ENCODE results near the gene SIL1.

SIL1 gene

DNA sequence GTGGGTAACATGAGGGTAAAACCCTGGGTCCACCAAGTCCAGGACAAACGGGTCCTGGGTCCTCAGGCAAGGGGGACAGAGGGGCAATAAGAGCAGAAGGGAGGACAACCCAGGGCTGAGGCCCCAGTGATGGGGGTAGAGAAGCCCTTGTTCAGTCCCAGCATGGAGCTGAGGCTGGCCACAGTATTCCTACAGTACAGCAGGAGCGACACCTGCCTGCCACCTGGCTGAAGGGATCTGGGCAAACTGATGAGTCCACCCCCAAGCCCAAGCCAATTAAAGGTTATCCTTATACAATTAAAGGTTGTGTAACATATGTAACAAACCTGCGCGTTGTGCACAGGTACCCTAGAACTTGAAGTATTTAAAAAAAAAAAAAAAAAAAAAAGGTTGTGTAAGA is 225.3 kb downstream of the SIL1 start:
- no peak for DNase-seq

DNA sequence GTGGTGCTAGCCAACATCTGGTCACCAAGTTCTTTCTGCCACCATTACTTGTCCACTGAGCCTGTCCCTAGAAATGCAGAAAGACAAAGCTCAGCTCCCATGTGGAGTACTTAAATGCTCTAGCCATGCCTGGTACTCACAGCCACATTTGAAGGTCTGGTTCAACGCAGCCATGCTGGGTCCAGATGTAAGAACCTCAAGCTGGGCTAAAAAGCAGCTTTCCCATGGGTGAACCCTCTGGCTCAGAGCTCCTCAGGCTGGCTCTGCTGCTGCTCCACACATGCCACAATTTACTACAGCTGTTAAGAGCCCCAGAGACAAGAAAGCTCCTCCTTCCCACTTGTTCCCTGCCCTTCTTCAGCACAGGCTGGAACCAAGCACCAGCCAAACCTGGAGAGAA is 225.9 kb downstream of the SIL1 start:
- no peak for DNase-seq

- DNase-seq = no peak
Observed at GRCh38 chr5:138969323-138970002, 228.7 kb downstream of the SIL1 start.

- DNase-seq = no peak
Observed at GRCh38 chr5:138968601-138969000, 229.6 kb downstream of the SIL1 start.

DNA sequence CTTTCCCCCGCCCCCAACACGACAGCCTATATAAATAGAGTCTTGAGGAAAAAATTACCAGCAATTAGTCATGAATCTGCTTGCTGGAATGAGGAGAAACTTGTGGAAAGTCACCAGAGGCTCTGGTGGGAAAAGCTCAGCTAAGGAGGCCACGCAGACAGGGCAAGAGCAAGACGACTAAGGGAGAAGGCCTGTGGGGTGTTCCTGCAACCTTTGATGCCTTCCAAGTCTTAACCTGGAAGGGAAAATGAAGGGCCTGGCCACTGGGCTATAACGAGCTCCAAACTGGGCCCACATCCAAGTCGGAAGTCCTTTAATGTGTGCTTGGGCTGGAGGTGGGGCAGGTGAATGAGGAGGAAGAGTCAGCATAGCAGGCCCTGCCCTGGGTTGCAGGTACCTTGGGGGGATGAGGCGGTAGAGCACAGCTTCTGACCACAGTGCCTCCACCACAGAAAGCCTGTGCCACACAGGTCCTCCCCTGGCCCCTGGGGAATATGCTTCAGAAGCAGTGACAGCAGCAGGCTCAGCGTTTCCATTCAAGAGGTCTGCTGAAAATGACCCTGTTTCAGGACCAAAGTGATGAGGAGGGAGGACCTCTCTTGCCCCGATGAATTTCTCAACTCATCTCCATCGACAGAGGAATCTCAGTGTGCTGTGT is 230.2 kb downstream of the SIL1 start:
- DNase-seq = no peak

DNA sequence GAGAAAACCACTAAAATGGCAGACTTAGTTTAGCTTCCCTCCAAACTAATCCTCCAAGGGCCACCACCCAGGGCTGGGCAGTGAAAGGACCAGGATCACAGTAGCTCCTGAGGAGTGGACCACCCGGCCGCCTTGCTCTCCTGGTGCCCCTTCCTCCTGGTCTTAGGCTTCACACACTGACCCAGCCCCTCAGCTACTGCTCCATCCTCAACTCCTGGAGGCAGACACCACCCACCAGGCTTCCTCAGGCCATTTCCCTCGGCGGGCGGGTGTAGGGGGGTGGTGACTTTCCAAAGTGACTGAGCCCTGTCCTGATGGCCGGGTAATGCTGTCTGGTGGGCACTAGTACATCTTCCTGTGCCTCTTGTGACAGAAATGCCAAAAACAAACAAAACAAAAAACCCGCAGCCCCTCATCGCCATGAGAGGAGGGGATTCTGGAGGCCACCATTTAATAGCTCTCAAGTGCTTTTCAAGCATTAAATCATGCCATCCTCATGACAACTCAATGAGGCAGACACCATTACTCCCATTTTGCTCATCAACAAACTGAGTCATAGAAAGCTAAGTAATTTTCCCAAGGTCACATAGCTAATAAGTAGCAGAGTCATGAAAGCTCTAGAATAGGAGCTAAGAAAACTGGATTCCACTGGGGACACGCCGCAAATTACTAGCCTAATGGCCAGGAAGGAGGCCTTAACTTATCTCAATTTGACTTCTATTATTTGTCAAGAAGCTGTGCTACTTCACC is 231.8 kb downstream of the SIL1 start:
- DNase-seq = no peak

DNA sequence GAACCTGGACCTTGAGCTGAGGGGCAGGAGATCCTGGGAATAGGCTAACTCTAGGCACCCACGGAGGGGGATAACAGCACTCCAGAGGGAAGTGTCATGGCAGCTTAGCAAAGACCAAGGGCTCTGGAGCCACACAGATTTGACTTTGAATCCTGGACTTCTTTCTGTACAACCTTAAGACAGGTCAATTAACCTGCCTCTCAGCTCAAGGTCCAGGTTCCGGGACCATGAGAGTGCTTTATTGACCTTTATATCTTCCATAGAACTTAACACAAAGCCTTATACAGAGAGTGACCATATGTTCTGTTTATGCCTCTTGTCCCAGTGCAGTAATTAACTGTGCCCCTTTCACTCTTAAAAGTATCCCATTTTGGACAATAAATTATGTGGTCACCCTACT is 232.5 kb downstream of the SIL1 start:
- no peak for DNase-seq

- DNase-seq = no peak
Observed at GRCh38 chr5:138964647-138965201, 233.4 kb downstream of the SIL1 start.

GRCh38 chr5:138963763-138964371 is 234.3 kb downstream of the SIL1 start:
- DNase-seq = no peak

DNA sequence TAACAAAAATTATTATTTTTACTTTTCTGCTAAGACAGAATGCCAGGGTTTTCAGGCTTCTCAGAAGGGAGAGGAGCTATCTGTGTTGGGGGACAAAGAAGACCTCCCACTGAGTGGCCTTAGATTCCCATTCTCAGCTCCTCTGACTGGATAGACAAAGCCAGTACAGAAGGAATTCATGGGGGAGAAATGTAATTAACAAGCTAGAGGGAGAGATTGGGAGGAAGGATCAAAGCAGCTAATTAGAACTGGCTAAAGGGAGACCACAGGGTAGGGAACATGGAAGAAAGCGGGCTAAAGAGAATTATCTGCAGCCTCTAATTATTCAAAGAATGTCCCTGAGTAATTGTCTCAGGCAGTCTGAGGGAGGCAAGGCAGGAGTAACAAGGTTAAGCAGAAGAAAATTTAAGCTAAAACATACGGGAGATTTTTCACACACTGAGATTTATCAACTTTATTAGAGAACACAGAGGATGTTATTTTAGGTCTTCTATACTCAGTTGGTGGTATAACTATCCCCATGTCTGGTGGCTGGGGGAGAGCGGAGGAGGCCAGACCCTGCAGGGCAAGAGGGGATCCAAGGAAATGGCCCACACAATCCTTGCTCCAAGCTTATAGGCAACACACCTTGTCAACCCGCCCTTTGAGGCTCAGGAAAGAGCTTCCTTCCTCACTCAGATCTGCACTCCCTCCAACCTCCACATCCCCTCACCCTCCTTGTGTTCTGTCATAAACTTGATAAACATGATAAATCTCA is 235.4 kb downstream of the SIL1 start:
- DNase-seq = no peak

DNA sequence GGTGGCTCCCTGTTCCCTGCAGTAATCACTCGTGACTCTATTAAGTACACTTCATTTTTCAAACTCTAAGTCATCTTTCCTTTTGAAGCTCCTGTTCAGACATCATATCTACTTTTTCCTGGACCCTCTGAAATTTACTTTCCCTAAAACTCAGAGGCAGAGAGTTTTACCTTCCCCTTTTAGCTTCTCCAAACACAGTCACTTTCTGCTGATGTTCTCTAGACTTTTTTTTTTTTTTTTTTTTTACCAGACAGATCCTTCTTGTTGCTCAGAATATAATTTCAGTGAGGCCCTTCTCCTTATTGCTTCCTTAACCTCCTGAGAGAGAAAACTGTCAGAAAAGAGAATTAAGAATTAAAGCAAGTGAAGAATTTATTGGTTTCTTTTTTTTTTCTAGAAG is 236.4 kb downstream of the SIL1 start:
- DNase-seq = no peak

- no peak for DNase-seq
Observed at GRCh38 chr5:138961221-138961620, 236.9 kb downstream of the SIL1 start.

- no peak for DNase-seq
Observed at GRCh38 chr5:138960145-138960692, 237.9 kb downstream of the SIL1 start.

DNA sequence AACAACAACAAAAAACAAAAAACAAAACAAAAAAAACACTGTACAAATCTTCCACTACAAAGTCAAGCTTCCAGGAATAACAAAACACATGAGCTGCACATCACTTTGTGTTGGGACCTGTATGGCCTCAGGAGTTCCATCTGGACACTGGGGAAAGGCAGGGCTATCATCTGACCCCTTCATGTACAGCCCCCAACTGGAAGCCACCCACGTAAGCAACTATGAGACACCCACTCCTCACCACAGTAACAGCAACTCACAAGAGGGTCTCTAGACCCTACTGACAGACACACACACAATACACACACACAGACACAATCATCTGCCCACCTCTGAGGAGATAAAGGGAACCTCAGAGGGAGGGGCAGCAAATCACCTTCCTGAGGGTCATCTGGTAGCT is 241.4 kb downstream of the SIL1 start:
- no peak for DNase-seq

DNA sequence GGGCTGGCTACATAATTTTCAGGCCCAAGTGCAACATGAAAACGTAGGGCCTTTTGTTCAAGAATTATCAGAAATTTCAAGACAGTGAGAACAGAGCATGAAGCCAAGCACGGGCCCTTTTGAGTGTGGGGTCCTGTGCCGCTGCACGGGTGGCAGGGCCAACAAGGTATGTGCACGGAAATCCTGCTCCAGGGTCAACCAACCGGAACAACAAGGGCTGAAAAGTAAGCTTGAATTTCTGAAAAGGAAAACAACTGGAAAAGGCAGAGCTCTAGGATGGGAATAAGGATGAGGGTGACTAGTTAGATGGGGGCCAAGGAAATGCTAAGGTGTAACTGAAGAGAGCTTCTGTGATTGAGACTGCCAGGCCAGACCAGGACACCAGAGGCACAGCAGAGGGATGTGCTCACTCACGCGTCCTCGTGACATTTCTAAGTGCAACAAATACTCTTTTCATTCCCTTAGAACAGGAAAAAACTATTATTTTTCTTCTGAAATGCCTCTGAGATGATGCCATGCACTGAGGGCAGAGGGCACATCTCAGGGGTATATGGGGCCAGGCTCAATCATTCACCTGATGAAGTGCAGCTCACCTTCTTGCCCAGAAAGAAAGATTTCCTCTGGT is 242.4 kb downstream of the SIL1 start:
- no peak for DNase-seq

- no peak for DNase-seq
Observed at GRCh38 chr5:138955013-138955660, 243.0 kb downstream of the SIL1 start.

- no peak for DNase-seq
Observed at GRCh38 chr5:138954257-138955012, 243.7 kb downstream of the SIL1 start.

DNA sequence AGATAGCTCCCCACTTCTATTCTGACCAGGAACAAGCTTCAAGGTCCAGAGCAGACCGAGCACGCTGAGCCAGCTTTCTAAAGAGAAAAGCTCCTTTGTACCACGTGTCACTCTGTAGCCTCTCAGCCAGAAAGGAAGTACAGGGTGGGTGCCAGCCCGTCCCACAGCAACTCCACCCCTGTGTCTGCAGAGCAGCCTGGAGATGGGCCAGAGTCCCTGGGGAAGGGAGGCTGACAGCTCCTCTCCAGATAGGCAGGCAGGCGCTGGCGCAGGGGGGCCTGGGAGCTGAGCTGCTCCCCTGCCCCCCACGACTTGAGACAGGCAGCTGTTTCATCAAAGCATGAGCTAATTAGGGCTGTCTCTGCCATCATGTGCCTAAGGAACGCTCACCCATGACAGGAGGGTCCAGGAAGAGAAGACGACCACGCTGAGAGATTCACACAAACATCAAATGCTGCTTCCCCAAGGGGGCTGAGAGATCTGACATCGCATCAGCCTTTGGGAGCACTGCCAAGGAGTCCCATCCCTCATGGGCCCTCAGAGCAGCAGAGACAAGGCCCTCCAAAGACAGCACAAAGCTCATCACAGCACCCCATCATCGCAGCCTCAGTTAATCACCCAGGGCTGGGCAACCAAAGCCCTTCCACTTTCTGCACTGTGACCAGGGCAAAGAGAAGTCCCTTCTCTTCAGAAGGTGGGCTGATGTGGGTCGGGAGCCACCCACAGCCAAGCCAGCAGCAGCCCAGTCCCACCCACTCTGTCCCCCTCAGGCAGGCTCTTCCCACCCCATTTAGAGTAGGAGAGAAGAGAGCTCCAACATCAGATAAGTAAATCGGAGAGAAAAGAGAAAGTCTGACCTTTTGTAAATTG is 244.5 kb downstream of the SIL1 start:
- DNase-seq = no peak

DNA sequence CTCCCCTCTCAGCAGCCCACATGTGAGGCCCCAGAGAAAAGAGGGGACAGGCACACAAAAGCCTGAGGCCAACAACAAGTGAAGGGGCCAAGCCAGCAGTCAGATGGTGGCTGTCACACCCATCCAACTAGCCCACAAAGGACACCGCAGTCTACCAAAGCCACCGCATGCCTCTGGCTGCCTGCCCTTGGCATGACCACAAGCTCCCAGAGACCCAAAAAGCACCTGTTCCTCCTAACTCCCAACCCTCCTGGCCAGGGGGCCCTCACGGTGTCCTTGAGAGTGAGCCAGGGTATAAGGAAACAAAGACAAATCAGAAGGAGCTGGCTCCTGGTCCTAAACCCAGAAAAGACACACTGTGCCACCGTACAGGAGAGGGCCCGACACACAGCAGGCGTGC is 245.2 kb downstream of the SIL1 start:
- no peak for DNase-seq
